ENCODE data around the gene GTPBP4. TPM values are rescaled to one million over a fixed set of nuclear protein-coding genes. Genes with fewer than 3 reads are reported as not detected.
"Not testable (repeated sequence)": the region's sequence is repeated elsewhere in the genome, so short reads cannot be mapped to it uniquely, and the experiment has no call there.

The GTPBP4 gene
- total RNA-seq, 1 donor from 2014 or later, result 106 TPM

DNA sequence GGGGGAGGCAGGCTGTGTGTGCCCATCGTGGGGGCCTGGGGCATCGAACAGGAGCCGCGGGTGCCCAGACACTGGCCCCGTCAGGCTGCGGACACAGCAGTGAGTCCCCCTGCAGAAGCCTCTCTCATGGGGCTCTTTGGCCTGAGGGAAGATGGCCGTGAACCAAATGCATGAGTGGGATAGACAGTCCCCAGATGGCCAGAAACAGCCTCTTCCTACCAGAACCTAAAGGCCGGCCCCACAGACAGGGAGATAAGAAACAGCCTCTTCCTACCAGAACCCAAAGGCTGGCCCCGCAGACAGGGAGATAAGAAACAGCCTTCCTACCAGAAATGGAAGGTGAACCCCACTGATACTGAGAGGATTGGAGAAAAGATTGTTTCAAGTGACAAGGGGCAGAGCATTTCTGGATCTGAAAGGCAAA is 20.8 kb downstream of the GTPBP4 start:
- Histone ChIP-seq H3K4me2 (ENCODE audit: low read length) (no peak overlapping the region), H3K27ac (ENCODE audit: low read depth, low read length) (no peak overlapping the region), H3K27me3 (ENCODE audit: insufficient read depth, low read length) (no peaks in the 10 kb centered on the region), H3K36me3 (ENCODE audit: insufficient read depth, low read length) (peaks cover 76% of the 10 kb centered on the region), H3K4me1 (ENCODE audit: insufficient read depth, low read length) (no peaks in the 10 kb centered on the region), H3K9ac (ENCODE audit: low read length) (no peak overlapping the region), H3K9me3 (ENCODE audit: insufficient read depth, low read depth, low read length) (no peaks in the 10 kb centered on the region), H2AFZ (ENCODE audit: low read depth, low read length) (no peak overlapping the region), H3K79me2 (ENCODE audit: insufficient read depth, low read length) (peaks cover 40% of the 10 kb centered on the region), H3K4me3 (ENCODE audit: insufficient read depth, low read depth, low read length) (no peak overlapping the region), H4K20me1 (ENCODE audit: insufficient read depth, low read length) (peaks cover 61% of the 10 kb centered on the region)
- no peak for TF ChIP-seq EZH2 (IDR thresholded peaks at IDR 0.05; ENCODE audit: insufficient read depth, low read length)
- no peak for TF ChIP-seq CTCF (IDR thresholded peaks at IDR 0.05; ENCODE audit: insufficient read depth, low read depth, low read length)
- no peak overlapping the region for H3K4me3 Mint-ChIP-seq (ENCODE audit: unreplicated experiment)
- no peaks in the 10 kb centered on the region for H3K27me3 Mint-ChIP-seq (ENCODE audit: low read depth, unreplicated experiment)
- H3K27ac Mint-ChIP-seq (ENCODE audit: unreplicated experiment), result no peak overlapping the region
- no peak for FAIRE-seq
- DNase-seq (ENCODE audit: low read depth), result no peak
- H3K9me3 Mint-ChIP-seq (ENCODE audit: unreplicated experiment), result no peaks in the 10 kb centered on the region
- peaks cover 33% of the 10 kb centered on the region for H3K36me3 Mint-ChIP-seq (ENCODE audit: low read depth, unreplicated experiment)
- no peaks in the 10 kb centered on the region for H3K4me1 Mint-ChIP-seq (ENCODE audit: low read depth, unreplicated experiment)

DNA sequence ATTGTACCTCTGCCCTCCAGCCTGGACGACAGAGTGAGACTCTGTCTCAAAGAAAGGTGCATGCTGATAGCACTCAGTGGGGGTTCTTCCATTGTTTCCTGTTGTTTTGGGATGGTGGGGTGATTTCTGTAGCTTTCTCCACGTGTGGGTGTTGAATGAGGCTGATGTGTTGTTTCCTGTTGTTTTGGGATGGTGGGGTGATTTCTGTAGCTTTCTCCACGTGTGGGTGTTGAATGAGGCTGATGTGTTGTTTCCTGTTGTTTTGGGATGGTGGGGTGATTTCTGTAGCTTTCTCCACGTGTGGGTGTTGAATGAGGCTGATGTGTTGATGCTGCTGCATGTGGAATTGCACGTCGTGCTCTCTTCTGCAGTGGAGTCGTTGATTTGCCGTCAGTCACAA is 21.7 kb downstream of the GTPBP4 start:
- not testable (repeated sequence) for H3K4me3 Mint-ChIP-seq (ENCODE audit: unreplicated experiment); H3K4me2 ChIP-seq (ENCODE audit: low read length); H3K9ac ChIP-seq (ENCODE audit: low read length); DNase-seq (ENCODE audit: low read depth); H3K4me1 ChIP-seq (ENCODE audit: insufficient read depth, low read length); H3K27me3 Mint-ChIP-seq (ENCODE audit: low read depth, unreplicated experiment); FAIRE-seq; H3K4me3 ChIP-seq (ENCODE audit: insufficient read depth, low read depth, low read length); H3K9me3 Mint-ChIP-seq (ENCODE audit: unreplicated experiment); H3K27ac ChIP-seq (ENCODE audit: low read depth, low read length); H3K27ac Mint-ChIP-seq (ENCODE audit: unreplicated experiment); H3K9me3 ChIP-seq (ENCODE audit: insufficient read depth, low read depth, low read length); H2AFZ ChIP-seq (ENCODE audit: low read depth, low read length); H3K27me3 ChIP-seq (ENCODE audit: insufficient read depth, low read length); H3K4me1 Mint-ChIP-seq (ENCODE audit: low read depth, unreplicated experiment)
- Histone ChIP-seq H3K36me3 (ENCODE audit: insufficient read depth, low read length) (peaks cover 76% of the 10 kb centered on the region), H4K20me1 (ENCODE audit: insufficient read depth, low read length) (peaks cover 56% of the 10 kb centered on the region), H3K79me2 (ENCODE audit: insufficient read depth, low read length) (peaks cover 31% of the 10 kb centered on the region)
- H3K36me3 Mint-ChIP-seq (ENCODE audit: low read depth, unreplicated experiment), result peaks cover 36% of the 10 kb centered on the region

DNA sequence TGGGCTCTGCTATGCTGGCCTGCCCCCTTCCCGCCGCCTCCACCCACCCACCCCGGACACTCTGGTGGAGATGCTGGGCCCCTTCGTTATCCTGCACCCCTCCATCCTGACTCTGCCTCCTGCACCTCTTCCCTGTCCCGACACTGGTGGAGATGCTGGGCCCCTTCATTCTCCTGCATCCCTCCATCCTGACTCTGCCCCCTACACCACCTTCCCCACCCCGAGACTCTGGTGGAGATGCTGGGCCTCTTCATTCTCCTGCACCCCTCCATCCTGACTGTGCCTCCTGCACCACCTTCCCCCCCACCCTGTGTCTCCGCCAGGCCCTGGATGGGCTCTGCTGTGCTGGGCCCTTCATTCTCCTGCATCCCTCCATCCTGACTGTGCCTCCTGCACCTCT is 22.5 kb downstream of the GTPBP4 start:
- peaks cover 26% of the 10 kb centered on the region for H3K79me2 ChIP-seq (ENCODE audit: insufficient read depth, low read length)
- no peak overlapping the region for H3K4me2 ChIP-seq (ENCODE audit: low read length)
- H3K27me3 ChIP-seq (ENCODE audit: insufficient read depth, low read length), result no peaks in the 10 kb centered on the region
- H3K4me3 Mint-ChIP-seq (ENCODE audit: unreplicated experiment), result no peak overlapping the region
- H3K4me1 Mint-ChIP-seq (ENCODE audit: low read depth, unreplicated experiment), result no peaks in the 10 kb centered on the region
- H4K20me1 ChIP-seq (ENCODE audit: insufficient read depth, low read length), result peaks cover 55% of the 10 kb centered on the region
- H3K27me3 Mint-ChIP-seq (ENCODE audit: low read depth, unreplicated experiment), result no peaks in the 10 kb centered on the region
- no peak overlapping the region for H3K27ac ChIP-seq (ENCODE audit: low read depth, low read length)
- no peaks in the 10 kb centered on the region for H3K9me3 Mint-ChIP-seq (ENCODE audit: unreplicated experiment)
- TF ChIP-seq EZH2 (IDR thresholded peaks at IDR 0.05; ENCODE audit: insufficient read depth, low read length) (no peak), CTCF (IDR thresholded peaks at IDR 0.05; ENCODE audit: insufficient read depth, low read depth, low read length) (no peak)
- H3K9ac ChIP-seq (ENCODE audit: low read length), result no peak overlapping the region
- H3K36me3 Mint-ChIP-seq (ENCODE audit: low read depth, unreplicated experiment), result peaks cover 34% of the 10 kb centered on the region
- H3K36me3 ChIP-seq (ENCODE audit: insufficient read depth, low read length), result peaks cover 73% of the 10 kb centered on the region
- H3K27ac Mint-ChIP-seq (ENCODE audit: unreplicated experiment), result no peak overlapping the region
- FAIRE-seq (no peak), DNase-seq (ENCODE audit: low read depth) (no peak)
- H2AFZ ChIP-seq (ENCODE audit: low read depth, low read length), result no peak overlapping the region
- H3K4me3 ChIP-seq (ENCODE audit: insufficient read depth, low read depth, low read length), result no peak overlapping the region
- H3K4me1 ChIP-seq (ENCODE audit: insufficient read depth, low read length), result no peaks in the 10 kb centered on the region
- H3K9me3 ChIP-seq (ENCODE audit: insufficient read depth, low read depth, low read length), result no peaks in the 10 kb centered on the region
